ENCODE measurements around the gene FAM210A. TPM values are rescaled to one million over a fixed set of nuclear protein-coding genes. Genes with fewer than 3 reads are reported as not detected.
"Not testable (repeated sequence)": the region's sequence is repeated elsewhere in the genome, so short reads cannot be mapped to it uniquely, and the experiment has no call there.

FAM210A gene
- total and polyA plus RNA-seq, 8 donors: 11.1 to 18.2 (median 15.9) TPM

GRCh38 chr18:13688191-13689136 lies 37.9 kb downstream of the FAM210A start:
- ATAC-seq (no peak), DNase-seq (peak in 1 of 4 donors; percentile 60)
- Histone ChIP-seq H3K4me3 (no peak overlapping the region), H3K27me3 (no peaks in the 10 kb centered on the region), H3K9me3 (peaks cover 0 to 2% of the 10 kb centered on the region in 2 donors), H3K36me3 (no peaks in the 10 kb centered on the region), H3K4me1 (no peaks in the 10 kb centered on the region), H3K27ac (no peak overlapping the region)
- no peak for TF ChIP-seq CTCF (IDR thresholded peaks at IDR 0.05)
- intact Hi-C loops (cut with DNase I): no loop called here

- TF ChIP-seq CTCF (IDR thresholded peaks at IDR 0.05): no peak
- H3K9me3 ChIP-seq: no peaks in the 10 kb centered on the region
- no peak overlapping the region for H3K4me3 ChIP-seq
- no peaks in the 10 kb centered on the region for H3K4me1 ChIP-seq
- no peak for DNase-seq
- ATAC-seq: no peak
- no peaks in the 10 kb centered on the region for H3K27me3 ChIP-seq
- intact Hi-C loops (cut with DNase I): no loop called here
- no peaks in the 10 kb centered on the region for H3K36me3 ChIP-seq
- no peak overlapping the region for H3K27ac ChIP-seq
Observed at GRCh38 chr18:13684546-13684945, 41.8 kb downstream of the FAM210A start.

- Histone ChIP-seq H3K36me3 (no peaks in the 10 kb centered on the region), H3K27me3 (no peaks in the 10 kb centered on the region), H3K4me1 (no peaks in the 10 kb centered on the region), H3K27ac (no peak overlapping the region), H3K9me3 (no peaks in the 10 kb centered on the region), H3K4me3 (no peak overlapping the region)
- DNase-seq: no peak
- no peak for TF ChIP-seq CTCF (IDR thresholded peaks at IDR 0.05)
- intact Hi-C loops (cut with DNase I): no loop called here
- no peak for ATAC-seq
Observed at GRCh38 chr18:13681701-13682100, 44.7 kb downstream of the FAM210A start.

GRCh38 chr18:13680612-13681011 lies 45.7 kb downstream of the FAM210A start:
- ATAC-seq: peak; percentile 47
- peak; percentile 17 to 30 for TF ChIP-seq CTCF (IDR thresholded peaks at IDR 0.05)
- no peaks in the 10 kb centered on the region for H3K27me3 ChIP-seq
- H3K27ac ChIP-seq: no peak overlapping the region
- intact Hi-C loops (cut with DNase I): no loop called here
- no peaks in the 10 kb centered on the region for H3K4me1 ChIP-seq
- H3K4me3 ChIP-seq: no peak overlapping the region
- no peaks in the 10 kb centered on the region for H3K36me3 ChIP-seq
- DNase-seq: peak in 1 of 4 donors; percentile 14
- H3K9me3 ChIP-seq: no peaks in the 10 kb centered on the region

GRCh38 chr18:13677350-13677749 lies 49.0 kb downstream of the FAM210A start:
- H3K27ac ChIP-seq; H3K4me3 ChIP-seq; H3K36me3 ChIP-seq; H3K9me3 ChIP-seq; intact Hi-C loops (cut with DNase I); ATAC-seq; H3K4me1 ChIP-seq; DNase-seq; H3K27me3 ChIP-seq: not testable (repeated sequence)

Data from left lung (tissue), 10 donors.